ENCODE measurements around the gene LACRT. TPM values are rescaled to one million over a fixed set of nuclear protein-coding genes. Genes with fewer than 3 reads are reported as not detected.

The LACRT gene
- total and polyA plus RNA-seq, 4 donors, result not detected

DNA sequence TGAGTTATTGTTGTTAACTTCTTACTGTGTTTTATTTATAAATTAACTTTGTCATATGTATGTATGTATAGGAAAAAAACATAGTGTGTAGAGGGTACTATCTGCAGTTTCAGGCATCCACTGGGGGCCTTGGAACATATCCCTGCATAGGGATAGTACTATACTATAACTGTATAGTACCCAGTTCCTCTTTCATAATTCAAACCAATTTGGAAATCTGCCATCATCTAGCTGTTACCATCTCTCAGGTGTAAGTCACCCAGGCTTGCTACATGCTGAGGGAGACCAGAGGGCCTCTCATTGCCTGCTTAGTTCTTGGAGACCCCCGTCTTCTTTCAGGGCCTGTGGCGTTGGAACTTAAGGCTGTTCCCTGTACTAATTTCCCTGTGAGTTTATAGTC lies 26.4 kb upstream of the LACRT start:
- Histone ChIP-seq H3K9me3 (ENCODE audit: control insufficient read depth in 4 of 4, low read length in 3 of 4) (no peaks in the 10 kb centered on the region), H3K4me3 (ENCODE audit: low read depth in 1 of 3, low read length in 3 of 3) (no peak overlapping the region), H3K4me1 (ENCODE audit: control insufficient read depth in 4 of 4, insufficient read depth in 4 of 4, low read length in 3 of 4) (peaks cover 1 to 20% (median 9%) of the 10 kb centered on the region in 4 donors), H3K9ac (ENCODE audit: low read depth in 1 of 2, low read length in 2 of 2) (no peak overlapping the region), H3K27ac (ENCODE audit: low read depth in 1 of 2, low read length in 2 of 2) (no peak overlapping the region), H3K27me3 (ENCODE audit: control insufficient read depth in 4 of 4, insufficient read depth in 4 of 4, low read length in 3 of 4) (no peaks in the 10 kb centered on the region), H3K36me3 (ENCODE audit: control insufficient read depth in 4 of 4, insufficient read depth in 3 of 4, low read depth in 1 of 4, low read length in 3 of 4) (no peaks in the 10 kb centered on the region)
- no peak for TF ChIP-seq RAD21 (IDR thresholded peaks at IDR 0.05)
- TF ChIP-seq NR2F2 (IDR thresholded peaks at IDR 0.05), result no peak
- no peak for TF ChIP-seq SP1 (IDR thresholded peaks at IDR 0.05)
- TF ChIP-seq, protein P1, sequence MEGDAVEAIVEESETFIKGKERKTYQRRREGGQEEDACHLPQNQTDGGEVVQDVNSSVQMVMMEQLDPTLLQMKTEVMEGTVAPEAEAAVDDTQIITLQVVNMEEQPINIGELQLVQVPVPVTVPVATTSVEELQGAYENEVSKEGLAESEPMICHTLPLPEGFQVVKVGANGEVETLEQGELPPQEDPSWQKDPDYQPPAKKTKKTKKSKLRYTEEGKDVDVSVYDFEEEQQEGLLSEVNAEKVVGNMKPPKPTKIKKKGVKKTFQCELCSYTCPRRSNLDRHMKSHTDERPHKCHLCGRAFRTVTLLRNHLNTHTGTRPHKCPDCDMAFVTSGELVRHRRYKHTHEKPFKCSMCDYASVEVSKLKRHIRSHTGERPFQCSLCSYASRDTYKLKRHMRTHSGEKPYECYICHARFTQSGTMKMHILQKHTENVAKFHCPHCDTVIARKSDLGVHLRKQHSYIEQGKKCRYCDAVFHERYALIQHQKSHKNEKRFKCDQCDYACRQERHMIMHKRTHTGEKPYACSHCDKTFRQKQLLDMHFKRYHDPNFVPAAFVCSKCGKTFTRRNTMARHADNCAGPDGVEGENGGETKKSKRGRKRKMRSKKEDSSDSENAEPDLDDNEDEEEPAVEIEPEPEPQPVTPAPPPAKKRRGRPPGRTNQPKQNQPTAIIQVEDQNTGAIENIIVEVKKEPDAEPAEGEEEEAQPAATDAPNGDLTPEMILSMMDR (IDR thresholded peaks at IDR 0.05; ENCODE audit: low read depth, low read length, missing input control), result no peak
- no peak for TF ChIP-seq GABPA (IDR thresholded peaks at IDR 0.05 in 1 of 2, conservative IDR thresholded peaks at IDR 0.05 in 1 of 2)
- no peak for TF ChIP-seq JUND (IDR thresholded peaks at IDR 0.05)
- no peak for TF ChIP-seq FOXA2 (IDR thresholded peaks at IDR 0.05)
- TF ChIP-seq, protein P2, sequence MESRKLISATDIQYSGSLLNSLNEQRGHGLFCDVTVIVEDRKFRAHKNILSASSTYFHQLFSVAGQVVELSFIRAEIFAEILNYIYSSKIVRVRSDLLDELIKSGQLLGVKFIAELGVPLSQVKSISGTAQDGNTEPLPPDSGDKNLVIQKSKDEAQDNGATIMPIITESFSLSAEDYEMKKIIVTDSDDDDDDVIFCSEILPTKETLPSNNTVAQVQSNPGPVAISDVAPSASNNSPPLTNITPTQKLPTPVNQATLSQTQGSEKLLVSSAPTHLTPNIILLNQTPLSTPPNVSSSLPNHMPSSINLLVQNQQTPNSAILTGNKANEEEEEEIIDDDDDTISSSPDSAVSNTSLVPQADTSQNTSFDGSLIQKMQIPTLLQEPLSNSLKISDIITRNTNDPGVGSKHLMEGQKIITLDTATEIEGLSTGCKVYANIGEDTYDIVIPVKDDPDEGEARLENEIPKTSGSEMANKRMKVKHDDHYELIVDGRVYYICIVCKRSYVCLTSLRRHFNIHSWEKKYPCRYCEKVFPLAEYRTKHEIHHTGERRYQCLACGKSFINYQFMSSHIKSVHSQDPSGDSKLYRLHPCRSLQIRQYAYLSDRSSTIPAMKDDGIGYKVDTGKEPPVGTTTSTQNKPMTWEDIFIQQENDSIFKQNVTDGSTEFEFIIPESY (IDR thresholded peaks at IDR 0.05), result no peak
- TF ChIP-seq, protein P3, sequence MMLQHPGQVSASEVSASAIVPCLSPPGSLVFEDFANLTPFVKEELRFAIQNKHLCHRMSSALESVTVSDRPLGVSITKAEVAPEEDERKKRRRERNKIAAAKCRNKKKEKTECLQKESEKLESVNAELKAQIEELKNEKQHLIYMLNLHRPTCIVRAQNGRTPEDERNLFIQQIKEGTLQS (IDR thresholded peaks at IDR 0.05), result no peak
- no peak for TF ChIP-seq YY1 (IDR thresholded peaks at IDR 0.05)
- TF ChIP-seq, protein P4, sequence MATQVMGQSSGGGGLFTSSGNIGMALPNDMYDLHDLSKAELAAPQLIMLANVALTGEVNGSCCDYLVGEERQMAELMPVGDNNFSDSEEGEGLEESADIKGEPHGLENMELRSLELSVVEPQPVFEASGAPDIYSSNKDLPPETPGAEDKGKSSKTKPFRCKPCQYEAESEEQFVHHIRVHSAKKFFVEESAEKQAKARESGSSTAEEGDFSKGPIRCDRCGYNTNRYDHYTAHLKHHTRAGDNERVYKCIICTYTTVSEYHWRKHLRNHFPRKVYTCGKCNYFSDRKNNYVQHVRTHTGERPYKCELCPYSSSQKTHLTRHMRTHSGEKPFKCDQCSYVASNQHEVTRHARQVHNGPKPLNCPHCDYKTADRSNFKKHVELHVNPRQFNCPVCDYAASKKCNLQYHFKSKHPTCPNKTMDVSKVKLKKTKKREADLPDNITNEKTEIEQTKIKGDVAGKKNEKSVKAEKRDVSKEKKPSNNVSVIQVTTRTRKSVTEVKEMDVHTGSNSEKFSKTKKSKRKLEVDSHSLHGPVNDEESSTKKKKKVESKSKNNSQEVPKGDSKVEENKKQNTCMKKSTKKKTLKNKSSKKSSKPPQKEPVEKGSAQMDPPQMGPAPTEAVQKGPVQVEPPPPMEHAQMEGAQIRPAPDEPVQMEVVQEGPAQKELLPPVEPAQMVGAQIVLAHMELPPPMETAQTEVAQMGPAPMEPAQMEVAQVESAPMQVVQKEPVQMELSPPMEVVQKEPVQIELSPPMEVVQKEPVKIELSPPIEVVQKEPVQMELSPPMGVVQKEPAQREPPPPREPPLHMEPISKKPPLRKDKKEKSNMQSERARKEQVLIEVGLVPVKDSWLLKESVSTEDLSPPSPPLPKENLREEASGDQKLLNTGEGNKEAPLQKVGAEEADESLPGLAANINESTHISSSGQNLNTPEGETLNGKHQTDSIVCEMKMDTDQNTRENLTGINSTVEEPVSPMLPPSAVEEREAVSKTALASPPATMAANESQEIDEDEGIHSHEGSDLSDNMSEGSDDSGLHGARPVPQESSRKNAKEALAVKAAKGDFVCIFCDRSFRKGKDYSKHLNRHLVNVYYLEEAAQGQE (IDR thresholded peaks at IDR 0.05), result no peak
- TF ChIP-seq RXRA (IDR thresholded peaks at IDR 0.05), result no peak
- no peak for TF ChIP-seq FOXA1 (IDR thresholded peaks at IDR 0.05)
- TF ChIP-seq TAF1 (conservative IDR thresholded peaks at IDR 0.05), result no peak
- TF ChIP-seq HNF4A (conservative IDR thresholded peaks at IDR 0.05), result no peak
- no peak for TF ChIP-seq HNF4G (IDR thresholded peaks at IDR 0.05)
- TF ChIP-seq, protein P5, sequence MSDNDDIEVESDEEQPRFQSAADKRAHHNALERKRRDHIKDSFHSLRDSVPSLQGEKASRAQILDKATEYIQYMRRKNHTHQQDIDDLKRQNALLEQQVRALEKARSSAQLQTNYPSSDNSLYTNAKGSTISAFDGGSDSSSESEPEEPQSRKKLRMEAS (IDR thresholded peaks at IDR 0.05), result no peak
- no peak for TF ChIP-seq EGR1 (IDR thresholded peaks at IDR 0.05; ENCODE audit: low read depth in 2 of 2)
- DNase-seq (ENCODE audit: low spot score), result no peak
- WGBS, result 78% methylated on average over 2 of the region's 2 CpGs
